ENCODE data around the gene SORBS2.

Gene SORBS2

DNA sequence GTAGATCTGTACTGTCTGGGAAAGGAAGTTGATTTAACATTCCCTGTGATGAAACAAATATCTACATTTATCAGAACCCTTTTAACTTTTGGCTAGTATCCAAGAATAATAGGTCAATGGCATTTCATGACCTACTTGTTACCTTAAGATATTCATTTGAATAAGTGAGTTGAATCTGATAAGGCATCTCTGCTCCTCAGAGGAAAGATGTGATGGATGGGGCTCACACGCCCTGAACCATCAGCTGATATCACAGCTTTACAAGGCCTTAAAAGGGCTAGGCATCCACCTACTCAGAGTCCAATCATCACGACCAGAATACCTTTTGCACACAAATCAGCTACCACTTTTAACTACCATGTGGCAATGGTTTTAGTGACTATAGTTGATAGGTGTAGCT is 186.5 kb downstream of the SORBS2 start:
- DNase-seq = no peak

DNA sequence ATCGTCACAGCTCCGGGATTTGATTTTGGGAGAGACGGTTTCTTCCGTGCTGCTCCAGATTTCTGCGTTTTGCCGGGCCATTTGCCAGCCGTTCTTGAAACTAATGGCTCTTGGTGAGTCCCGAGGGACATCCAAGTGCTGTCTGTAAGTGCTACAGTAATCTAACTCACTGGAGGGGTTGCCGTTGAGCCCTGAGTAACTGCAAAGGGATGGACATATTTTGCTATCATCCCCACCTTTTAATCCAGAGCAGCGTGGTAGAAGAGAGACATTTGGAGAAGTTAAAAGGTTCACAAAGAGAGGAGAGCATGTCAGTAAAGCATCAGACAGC is 187.8 kb downstream of the SORBS2 start:
- no peak for DNase-seq

GRCh38 chr4:185623444-185624258 is 188.3 kb downstream of the SORBS2 start:
- DNase-seq = no peak

DNA sequence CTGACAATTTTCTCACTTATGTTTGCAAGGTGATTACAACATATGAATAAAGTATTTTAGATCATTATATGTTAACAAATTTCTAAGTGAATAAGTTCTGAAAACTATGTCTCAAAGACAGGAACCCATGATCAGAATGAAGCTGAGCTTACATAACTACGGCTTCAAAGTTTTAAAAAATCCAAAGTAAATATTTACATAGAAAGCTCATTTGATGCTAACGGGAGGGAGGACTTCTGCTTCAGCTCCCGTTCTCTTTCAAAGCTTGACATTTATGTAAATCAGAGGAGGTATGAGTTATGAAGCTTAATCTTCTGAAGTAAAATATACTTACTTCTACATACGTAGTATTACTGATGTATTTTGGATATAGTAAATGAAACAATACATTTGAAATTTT is 203.8 kb downstream of the SORBS2 start:
- no peak for DNase-seq

GRCh38 chr4:185602397-185602796 is 209.6 kb downstream of the SORBS2 start:
- no peak for DNase-seq

DNA sequence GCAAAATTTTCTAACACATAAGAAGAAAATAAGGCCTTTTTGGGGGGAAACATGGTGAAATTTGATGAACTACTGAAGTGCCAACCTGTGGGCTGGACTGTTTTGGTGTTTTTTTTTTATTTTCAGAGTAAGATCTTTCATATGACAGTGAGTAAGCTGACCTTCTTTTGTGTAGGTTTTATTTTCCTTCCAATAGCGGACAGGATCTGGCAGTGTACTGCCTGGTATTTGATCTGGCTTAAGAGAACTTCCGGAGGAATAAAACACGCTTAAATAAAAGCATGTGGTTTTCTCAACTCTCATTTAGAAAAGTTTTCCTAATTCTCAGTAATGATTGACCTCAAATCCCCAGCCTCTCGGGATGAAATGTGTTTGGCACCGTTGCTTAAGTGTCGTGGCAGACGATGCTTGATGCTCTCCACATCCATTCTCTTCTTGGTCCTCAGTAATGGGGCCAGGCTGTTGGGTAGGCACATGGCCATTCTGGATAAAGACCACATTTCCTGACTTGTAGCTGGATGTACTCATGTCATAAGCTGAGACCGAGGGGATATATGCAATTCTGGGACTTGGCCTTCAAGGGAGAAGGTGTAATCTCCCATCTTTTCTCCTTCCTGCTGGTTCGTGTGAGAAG is 211.1 kb downstream of the SORBS2 start:
- DNase-seq = no peak

- no peak for DNase-seq
Measured at GRCh38 chr4:185599553-185600243, 212.3 kb downstream of the SORBS2 start.

DNA sequence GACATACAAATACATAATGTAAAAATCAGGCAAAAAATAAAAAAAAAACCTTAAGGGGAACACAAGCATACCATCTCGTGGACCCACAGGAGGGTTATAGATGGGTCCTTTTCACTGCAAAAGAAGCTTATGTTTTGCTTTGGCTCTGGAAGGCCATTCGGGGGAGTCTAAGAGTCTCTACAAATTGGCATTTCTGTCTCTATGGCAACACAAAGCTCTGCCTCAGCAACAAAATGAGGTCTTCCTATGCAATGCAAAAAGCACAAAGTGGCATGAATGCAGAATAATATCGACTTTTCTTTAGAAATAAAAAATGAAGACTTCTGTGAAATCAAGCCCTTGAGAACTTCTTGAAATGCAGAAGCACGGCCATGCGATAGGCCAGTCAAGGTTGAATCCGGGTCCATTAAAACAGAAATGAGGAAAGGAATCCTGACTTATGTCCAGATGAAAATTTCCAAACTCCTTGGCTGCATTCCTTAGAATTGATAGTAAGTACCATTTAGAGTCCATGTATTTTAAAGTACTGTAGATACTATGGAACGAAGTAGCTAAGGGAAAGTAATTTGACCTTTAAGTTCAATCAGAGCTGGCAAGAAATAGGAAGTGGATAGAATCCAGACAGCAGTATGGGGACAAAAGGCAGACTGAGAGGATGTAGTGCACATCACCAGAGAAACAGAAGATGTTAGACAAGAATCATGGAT is 213.0 kb downstream of the SORBS2 start:
- no peak for DNase-seq

- DNase-seq = peak; percentile 67
Measured at GRCh38 chr4:185597532-185598188, 214.3 kb downstream of the SORBS2 start.

DNA sequence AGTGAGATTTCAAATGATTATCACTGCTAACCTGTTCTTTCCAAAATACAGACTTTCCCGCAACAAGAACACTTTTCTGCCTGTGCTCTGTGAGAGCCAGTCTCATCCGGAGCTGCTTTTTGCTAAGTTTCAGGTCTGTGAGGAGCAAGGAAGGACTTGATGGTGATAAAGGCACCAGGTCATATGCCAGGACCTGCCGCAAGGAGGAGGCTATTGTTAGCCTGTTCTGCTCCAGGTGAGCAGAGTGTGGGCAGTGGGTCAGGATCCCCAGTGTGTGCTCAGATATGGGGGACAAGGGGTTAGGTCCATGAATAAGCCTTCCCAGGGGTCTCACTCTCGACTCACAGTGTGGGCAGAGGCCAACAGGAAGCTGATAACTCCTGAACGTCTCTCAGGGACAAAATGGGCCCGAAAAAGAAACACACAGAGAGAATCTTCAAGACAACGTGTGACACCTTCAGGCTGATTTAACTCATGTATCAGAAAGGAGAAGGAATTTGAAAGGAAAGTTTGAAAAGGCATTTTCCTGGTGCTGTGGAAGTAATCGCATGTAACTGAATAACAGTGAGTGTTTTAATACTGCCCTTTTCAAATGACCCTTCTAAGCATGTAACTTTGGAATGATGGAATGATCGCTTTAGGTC is 219.0 kb downstream of the SORBS2 start:
- no peak for DNase-seq

DNA sequence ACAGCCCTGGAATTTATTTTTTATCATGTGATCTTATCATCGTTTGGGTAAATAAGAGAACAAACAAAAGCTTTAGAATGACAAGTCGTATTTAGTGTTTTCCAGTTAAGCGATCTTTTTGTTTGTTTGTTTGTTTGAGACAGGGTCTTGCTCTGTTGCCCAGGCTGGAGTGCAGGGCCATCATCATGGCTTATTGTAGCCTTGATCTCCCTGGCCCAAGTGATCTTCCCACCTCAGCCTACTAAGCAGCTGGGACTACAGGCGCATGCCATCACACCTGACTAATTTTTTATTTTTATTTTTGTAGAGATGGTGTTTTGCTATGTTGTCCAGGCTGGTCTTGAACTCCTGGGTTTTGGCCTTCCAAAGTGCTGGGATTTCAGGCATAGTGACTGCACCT is 219.6 kb downstream of the SORBS2 start:
- no peak for DNase-seq

DNA sequence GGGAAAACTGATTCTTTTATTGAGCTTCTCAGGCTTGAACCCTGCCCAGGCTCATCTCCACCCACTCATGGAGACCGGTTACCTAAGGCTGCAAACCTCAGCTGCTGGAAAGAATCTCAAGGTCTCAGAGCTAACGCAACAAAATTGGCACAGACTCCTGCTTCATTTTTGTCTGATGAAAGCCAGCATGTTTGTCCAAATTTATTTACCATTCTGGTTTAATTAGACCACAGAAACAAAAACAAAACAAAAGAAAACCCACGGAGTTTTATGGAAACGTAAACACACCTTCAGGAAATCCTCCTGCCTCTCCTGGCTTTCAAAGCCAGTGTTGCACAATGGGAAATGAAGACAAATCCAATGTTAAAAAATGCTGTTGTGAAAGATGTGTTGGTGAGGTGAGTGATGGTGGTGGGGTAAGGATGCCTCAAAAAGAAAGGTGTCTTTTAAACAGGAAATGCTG is 220.3 kb downstream of the SORBS2 start:
- no peak for DNase-seq

DNA sequence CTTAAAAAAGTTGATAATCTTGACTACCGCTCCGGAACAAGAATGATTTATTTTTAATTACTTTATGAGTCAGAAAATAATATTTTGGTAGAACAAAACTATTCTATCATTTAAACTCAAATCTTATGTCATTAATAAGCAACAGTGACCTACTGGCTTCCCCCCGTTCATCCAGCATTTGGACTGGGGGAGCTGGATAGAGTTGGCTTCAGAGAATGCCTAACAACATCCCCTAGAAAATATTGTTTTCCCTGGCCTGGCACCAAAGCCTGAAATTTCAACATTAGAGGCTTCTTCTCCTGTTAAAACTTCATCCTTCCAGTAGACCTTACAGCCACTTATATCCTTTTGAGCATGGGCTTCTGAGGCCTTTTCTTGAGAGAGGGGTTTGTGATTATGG is 221.0 kb downstream of the SORBS2 start:
- no peak for DNase-seq

DNA sequence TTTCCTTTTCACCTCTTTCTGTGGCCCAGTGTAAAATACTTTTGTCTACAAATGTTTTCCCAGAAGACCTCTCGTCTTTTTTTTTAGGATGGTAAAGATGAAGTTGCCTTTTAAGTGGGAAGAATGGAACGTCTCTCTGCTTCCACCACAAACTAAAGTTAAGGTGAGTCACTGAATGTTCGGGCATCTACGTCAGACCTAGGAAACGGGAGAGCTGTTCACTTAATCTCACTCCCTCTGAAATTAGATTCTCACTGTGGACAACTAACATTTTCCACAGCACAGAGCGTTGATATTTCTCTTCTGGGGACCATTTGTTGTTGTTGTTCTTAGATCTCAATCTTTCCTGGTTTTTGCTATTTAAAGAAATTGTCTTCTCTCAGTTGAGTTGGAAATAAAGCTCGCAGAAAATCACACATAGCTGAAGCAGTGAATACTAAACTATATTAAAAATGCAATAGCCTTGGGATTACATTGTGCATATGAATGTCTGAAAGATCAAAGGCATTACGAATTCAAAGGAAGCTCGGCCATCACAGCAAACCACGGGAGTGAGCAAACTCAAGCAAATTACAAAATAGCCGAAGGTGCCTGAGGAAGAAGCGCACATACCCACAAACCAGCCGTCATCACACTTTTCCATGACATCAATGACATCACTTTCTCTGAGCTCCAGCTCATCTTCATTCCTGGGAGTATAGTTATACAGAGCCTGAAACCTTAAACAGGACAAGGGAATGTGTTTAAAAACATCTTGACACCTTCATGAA is 222.7 kb downstream of the SORBS2 start:
- DNase-seq = no peak

GRCh38 chr4:185587427-185588161 is 224.4 kb downstream of the SORBS2 start:
- no peak for DNase-seq

DNA sequence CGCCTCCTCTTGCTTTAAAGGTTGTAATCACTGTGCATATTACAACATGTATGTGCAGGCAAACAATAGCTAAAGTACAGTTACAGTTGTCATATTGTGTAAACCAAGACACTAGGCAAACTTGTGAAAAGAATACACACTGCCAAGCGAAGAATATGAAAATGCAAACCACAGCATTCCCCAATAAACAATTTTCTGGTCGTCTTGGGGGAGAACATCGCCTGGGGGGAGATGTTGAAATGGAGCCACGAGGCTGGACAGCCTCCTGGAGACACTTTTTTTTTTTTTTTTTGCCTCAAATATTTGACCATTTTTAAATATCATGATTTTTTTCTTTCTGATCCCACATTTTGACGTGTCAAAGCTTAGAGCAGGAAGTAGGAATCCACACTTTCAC is 225.0 kb downstream of the SORBS2 start:
- DNase-seq = no peak

GRCh38 chr4:185585211-185585610 is 226.8 kb downstream of the SORBS2 start:
- DNase-seq = no peak

DNA sequence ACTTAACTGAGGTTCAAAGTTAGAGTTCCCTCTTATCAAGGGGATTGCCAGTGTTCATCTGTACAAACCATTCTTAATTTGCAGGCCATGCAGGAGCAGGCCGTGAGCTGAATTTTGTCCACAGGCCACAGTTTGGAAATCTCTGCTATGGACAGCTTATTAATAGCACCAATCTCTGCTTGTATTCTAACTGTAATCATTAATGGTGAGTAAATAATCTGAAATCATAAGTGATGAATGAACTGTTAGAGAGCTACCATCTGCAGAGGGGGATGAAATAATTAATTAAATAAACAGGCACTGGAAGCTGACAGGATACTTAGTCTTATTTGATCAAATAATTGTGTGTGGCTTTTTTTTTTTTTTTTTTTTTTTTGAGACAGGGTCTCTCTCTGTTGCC is 228.2 kb downstream of the SORBS2 start:
- DNase-seq = no peak

DNA sequence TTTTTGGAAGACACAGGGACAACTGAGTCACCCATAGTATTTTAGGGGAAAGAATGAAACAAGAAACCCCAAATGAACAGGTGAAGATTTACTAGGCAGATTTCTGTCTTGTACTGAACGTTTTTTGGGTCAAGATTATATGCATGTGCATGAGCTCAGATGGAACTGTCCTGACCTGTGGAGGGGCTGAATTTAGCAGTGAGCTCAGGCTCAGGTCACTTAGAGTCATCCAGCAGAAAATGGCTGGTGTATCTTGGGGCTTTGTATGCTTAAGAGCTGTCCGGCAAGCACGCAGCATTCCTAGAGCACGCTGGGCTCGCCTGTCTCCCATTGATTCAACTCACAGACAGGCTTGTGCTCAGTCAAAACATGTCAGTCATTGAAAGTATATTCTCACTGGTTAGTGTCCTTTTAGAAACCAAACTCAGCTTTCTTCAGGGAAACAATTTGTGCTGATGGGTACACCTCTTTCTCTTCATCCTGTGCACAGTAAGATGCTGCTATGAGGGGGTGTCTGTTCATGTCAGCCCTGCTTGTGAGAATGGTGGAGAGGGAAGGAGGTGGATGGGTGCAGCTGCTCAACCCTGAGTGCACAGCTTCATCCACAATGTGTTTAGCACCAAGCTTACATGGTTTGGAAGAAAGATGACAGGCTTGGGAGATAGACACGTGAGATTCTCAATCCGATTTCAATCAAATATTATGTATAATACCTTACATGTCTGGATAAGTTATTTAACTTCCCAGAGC is 229.2 kb downstream of the SORBS2 start:
- no peak for DNase-seq

DNA sequence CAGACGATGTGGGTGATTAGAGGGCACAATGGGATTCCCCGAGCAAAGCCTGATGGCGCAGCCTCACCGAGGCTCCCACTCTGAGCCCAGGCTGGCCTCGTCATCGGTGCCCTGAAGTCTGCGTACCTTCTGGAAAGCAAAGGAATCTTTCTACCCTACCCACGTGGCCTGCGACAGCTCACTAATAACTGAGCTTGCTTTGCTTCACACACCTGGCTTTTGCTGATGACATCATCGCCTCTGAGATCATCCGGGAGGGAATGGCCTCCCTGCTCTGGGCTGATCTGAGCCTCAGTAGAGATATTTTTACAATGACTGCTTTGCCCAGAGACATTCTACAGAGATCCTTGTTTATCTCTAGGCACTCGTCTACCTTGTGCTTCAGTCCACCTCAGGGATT is 231.3 kb downstream of the SORBS2 start:
- no peak for DNase-seq

Measured in inflammatory macrophage treated with lipopolysaccharide for 4 hours (primary cell).